Stimulated activated CD8-positive, alpha-beta memory T cell treated with anti-CD3 and anti-CD28 coated beads, Interleukin-4, amount 100 ng/mL, for 48 hours (primary cell): ENCODE data around the gene SLC8A1.

Source experiments
- DNase-seq: peaks from one replicate; pipeline ENCODE4 v3.0.0-alpha.2; 2020

SLC8A1 gene

DNA sequence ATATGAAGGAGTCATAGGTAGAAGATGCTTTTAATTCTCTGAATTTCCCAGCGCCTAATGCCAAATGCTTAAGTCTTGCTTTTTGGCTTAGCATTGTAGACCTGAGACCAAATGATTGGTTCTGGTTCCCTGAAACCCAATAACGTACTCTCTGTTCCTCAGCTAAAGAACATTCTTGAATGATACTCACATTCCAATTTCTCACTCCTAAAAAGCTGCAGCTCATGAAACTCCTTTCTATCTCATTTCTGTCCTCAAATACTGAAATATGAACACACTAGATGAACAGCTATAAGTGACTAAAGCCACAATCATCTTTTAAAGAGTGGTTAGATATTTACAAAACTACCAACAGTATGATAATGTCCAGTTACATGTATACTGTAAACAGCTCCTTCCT, 272.1 kb downstream of the SLC8A1 start:
- no peak for DNase-seq

DNA sequence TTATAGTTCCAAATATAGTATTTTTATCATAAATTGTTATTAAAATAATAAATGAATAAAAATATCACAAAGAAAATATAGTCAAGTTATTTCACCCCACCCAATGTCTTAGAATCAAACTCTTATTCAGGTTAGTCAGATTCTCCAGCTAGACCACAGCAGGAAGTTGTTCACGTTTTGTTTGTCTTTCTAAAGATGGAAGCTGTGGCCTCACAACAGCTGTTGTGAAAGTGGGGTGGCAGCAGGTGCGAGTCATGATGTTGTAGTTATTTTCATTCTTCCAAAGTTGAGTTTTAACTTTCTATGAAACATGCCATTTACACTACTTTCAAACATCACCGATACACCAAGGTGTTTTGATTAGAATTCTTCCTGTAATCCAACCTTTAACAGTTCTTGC, 272.9 kb downstream of the SLC8A1 start:
- DNase-seq: no peak

DNA sequence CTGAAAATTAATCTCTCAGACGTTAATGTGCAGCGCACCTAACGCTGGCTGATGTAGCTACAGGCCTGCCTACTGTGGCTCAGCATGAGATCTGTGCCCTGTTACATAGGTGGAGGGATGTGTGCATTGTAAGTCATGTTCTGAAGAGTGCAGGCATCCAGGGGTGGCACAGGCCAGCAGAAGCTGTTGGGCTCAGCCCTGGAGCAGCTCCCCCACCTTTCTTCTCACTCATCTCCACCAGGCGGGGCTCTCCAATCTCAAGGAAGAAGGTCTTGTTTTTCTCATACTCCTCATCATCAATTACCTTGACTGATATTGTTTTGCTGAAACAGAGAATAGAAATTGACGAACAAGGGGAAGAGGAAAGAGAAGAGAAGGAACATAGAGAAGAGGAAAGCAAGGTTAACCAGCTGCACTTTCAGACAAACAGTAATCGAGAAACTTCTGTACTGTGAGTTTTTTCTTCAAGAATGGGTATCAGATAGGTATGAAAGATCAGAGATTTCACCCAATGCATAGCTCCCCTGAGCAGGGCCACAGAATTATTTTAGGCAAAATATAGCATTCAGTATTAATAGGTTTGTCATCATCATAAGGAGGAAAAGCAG, 273.6 kb downstream of the SLC8A1 start:
- DNase-seq: no peak

DNA sequence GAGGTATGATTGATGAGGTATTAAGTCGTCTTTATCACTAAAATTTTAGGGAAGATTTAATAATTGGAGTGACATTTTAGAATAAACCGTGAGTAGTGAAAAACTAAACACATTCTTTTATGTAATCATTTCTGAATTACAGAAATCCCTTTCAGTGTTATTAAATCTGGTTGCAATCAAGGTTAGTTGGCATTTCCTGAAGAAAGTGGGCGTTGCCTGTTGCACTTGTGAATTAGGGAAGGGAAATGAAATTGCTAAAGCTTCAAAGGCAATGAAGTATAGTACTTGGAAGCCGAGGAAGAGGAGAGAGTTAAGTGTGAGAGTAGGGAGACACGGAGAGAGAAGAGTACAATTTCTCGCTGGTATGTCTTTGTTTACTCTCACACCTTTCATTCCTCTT, 274.5 kb downstream of the SLC8A1 start:
- no peak for DNase-seq

DNA sequence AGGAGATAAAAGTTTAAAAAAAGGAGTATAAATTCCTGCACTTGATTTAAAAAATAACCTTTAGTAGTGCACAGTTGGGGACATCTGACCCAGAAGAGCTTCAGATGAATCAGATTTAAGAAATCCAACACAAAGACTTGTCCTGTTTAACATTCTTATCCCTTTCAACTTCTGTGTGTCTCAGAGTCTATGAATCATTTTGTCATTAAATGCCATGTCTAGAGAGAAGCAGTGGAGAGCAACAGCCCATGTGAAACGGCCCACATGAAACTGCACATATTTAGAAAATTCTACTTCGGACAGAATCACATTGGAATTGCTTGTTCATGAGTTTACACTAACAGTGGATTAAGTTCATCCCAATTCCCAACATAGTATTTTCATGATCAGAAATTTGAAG, 278.6 kb downstream of the SLC8A1 start:
- no peak for DNase-seq

DNA sequence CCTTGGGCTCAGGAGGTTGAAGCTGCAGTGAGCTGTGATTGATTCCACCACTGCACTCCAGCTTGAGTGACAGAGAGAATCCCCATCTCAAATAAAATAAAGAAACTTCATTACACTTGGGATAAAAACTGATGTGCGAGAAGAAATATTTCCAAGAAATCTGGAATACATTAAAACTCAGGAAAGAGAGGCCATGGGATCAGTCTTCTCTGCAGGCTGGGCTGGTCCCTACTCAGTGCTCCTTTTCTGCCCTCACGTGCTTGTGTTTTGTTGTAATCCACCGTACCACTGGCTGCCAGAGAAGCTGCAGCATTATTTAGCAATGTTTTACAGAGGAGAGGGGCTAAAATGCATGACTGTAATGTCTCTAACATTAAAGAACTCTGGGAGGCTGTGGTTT, 282.0 kb downstream of the SLC8A1 start:
- DNase-seq: no peak

DNA sequence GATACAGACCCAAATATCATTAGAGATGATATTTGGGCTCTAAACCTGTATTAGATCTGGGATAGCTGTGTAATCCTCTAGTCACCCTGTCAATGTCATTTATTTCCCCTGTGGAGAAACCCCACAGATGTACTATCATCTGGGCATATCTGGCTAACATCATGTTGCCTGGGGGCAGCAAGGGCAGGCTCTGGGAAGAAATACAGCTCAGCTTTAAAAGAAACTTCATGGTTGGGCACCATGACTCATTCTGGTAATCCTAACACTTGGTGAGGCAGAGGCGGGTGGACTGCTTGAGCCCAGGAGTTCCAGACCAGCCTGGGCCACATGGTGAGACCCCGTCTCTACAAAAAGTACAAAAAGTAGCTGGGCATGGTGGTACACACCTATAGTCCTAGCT, 282.5 kb downstream of the SLC8A1 start:
- DNase-seq: no peak

DNA sequence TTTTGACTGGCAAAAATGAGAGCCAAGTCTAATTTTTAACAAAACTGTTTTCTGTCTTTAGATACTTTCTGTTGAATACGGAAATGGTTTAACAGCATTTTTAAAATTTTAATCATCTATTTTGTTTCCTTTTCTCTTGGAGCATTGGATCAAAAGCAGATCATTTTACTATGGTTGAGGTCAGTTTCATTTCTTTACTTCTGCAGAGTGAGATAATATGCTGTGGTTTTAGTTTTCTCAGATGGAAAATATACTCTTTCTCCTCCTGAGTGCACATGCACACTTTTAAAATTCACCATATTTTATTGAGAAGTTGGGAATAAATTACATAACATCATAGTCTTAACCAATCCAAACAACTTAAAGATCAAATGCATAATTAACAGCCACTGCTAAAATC, 283.3 kb downstream of the SLC8A1 start:
- no peak for DNase-seq

DNA sequence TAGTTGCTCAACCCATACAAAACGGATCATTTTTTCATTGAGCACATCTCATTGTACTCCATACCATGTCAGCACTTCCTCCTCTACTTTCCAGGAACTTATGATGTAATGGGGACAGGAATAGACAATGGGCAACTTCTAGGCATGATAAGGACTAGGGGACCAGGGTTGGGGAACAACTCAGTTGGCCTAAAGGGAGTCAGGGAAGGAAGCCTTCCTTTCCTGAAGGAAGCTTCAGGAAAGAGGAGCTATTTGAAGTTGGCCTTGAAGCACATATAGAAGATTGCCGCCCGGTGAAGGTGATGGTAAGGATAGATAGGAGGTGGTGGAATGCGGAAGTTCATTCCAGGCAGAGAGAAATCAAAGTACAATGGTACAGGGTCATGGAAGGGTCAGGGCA, 283.9 kb downstream of the SLC8A1 start:
- DNase-seq: no peak

DNA sequence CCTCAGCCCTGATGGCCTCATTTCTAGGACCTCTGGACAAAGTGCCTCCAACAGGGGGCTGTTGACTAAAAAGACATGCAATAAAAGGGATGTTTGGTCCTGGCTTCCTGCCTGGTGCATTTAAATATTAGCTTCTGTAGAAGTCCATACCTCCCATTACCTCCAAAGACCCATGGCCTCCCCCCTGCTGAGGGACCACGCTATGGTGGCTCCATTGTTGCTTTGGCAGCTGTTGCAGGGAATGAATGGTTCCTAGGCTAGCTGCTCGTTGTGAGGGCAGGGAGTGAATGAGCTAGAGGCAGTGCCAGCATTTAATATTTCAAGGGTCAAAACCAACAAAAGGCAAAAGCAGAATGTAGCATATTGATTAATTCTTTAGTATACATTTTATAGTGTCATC, 285.9 kb downstream of the SLC8A1 start:
- no peak for DNase-seq

DNA sequence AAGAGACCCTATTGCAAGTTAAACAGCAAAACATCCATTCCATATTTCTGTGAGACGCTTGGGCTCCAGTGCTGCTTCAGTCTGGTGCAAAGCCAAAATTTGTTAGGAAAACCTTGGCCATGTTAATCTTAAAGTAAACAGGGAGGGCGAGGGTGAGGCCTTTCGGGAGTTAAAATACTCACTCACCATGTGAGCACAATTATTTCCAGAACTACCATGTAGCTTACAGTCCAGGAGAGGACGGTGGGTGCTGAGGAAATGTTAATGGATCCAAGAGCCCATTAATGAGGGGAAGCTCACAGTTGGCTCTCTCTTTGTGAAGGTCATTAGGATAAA, 286.4 kb downstream of the SLC8A1 start:
- no peak for DNase-seq

DNA sequence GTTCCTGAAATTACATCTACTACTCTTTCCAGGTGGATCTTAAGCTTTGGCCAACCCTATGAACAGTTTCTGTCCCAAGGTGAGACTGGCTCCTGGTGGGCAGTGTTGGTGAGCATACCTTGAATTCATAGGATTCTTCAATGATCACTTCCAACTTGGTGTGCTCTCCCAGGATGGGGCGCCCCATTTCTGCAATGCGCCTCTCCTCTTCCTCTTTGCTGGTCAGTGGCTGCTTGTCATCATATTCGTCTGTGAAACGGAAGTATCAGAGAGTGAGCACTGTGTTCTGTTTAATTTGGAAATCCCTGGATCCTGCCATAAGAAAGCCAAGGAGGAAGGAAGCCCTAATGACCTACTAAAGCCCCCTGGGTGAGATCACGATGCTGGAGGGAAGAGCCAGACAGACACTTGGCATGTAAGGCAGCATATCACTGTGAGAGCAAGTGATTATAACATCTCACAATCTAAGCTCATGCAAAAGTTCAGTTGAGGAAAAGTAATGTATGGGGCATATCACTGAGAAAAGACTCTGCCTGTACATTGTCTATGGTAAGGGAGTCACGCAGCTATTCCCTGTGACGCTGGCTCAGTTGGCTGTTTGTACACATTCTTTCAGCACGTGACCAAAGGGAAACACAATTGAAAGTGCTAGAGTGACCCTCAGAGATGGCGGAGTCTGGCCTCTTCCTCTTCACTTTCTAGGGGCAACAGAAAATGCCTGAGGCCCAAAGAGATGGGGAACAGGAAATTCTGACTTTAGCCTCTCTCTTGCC, 287.0 kb downstream of the SLC8A1 start:
- no peak for DNase-seq

DNA sequence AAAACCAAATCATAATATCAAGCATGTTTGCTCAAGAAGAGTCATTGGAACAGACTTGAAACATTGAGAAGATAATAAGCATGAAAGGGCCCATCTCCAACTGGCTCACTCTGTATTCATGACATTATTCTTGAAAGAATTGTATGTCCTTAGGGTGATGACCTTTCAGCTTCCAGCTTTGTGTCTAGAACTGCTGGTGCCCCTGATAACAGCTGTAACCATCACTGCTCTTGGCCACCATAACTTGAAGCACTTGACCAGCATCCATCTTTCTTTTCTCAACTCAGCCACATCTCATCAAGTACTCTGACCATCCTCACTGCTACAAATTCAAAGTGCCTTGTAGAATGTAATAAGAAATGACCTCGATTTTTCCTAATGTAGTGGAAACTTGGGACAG, 289.9 kb downstream of the SLC8A1 start:
- no peak for DNase-seq

DNA sequence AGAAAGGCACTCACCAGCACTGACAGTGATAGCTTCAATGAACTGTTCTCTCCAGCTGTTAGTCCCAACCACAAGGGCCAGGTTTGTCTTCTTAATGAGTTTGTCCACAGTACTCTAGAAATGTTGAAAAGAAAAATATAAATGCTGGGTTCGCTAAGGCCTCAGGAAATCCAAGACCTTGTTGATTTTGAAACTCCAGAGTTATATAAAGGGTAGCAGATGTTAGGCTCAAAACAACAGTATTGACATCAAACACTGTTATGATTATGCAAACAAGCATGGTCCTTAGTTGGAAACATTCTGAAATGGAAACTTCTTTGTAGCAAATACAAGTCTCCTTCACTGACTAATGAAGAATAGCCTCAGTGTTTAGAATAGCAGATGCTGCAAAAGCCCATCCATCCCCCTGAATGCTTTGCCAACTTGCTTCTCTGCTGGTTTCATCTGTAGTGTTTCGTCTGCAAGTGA, 291.1 kb downstream of the SLC8A1 start:
- no peak for DNase-seq

DNA sequence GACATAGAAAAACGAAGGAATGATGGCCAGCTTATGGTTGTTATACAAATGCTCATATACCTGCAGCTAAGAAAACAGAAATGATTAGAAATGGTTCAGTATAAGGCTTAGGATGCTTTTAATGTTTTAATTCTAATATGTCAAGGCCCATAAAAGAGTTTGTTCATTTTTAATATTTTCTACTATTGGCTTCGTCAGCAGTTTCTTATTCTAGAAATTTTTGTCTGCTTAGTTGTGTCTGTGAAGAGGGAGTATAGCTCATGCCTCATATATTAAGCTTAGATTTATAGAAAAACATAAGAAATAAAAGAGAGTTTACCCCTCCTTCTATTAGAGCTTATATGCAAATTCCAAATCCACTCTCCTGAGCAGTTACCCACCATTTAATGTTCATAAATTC, 292.6 kb downstream of the SLC8A1 start:
- DNase-seq: no peak

DNA sequence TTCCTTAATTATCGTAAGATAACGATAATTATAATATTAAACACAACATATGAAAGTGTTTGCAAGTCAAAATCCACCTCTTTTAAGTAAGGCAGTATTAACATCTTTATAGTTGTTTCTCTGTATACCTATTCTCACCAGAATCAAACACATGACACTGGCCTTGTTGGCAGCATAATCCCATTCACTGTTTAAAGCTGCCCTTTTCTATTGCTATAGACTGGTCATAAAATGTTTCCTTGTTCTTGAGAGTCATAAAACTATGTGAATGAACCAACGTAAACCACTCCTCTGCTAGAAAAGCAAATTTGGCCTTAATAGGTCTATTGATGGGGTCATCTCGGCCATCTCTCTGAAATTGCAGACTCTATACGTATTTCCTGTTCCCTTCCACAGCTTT, 293.1 kb downstream of the SLC8A1 start:
- no peak for DNase-seq

DNA sequence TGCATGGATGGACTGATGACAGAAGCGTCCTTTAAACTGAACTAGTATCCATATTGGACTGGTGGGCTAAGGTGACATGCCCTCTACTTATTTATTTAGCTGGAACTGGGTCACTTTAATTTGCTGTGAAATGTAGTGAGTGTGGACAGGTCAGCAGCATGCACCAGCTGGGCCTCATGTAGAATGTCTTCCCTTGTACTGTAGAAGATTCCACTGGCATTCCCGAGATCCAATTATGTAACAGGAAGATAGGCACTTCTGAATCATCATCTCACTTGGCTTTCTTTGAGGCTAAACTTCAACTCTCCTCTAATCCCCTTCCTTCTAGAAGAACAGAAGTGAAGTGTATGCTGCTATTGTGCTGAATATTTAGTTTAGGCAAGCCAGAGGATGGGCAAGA, 296.2 kb downstream of the SLC8A1 start:
- no peak for DNase-seq

DNA sequence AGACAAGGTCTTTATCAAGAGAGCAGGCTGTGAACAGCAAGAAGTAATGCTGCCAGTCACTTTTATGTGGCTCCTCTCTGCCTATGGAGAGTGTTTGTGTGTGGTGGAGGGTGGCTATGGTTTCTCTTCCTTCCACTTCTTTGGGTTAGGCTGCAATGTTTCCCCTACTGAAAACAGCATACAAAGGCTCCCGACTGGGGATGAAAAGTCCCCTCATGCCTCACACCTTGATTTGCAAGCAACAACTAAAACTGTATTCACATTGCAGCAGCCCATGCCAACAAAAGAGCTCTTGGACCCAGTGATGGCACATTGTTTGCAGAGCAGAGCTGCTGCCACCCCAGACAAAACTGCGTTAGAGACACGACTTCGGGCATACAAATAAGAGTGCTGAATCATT, 301.6 kb downstream of the SLC8A1 start:
- no peak for DNase-seq

DNA sequence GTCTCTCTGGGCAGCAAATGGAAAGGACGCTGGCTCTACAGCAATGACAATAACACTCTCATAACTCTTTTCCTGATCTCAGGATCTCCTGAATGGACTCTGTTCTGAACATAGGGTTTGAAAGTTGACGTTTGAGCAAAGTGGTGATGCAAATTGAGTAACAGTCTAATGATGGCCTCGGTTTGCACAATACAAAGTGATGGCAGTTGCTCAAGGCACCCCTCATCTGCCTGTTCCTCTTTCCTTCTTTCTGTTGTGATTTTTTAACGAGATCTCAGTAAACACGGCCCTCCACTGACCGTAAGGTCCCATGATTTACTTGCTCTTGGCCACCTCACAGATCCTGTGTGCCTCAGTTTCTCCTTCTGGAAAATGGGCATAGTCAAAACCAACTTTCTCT, 303.6 kb downstream of the SLC8A1 start:
- DNase-seq: no peak

DNA sequence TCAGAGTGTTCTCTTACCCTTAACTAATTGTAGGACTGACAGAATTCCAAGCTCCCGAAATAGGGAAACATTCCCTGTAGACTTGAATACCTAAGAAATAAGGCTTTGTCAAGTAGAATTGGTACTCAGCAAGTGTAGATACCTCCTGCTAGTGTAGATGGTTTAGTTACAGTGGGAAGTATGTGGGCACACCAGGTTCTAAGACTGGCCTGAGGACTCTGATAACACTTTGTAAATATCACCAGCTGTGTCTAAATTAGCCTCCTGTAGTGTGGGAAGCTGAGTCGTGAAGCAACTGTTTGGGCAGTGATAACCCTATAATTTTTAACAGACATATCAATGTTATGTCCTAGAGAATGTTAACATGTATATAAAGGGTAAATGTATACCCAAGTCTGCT, 304.5 kb downstream of the SLC8A1 start:
- no peak for DNase-seq

DNA sequence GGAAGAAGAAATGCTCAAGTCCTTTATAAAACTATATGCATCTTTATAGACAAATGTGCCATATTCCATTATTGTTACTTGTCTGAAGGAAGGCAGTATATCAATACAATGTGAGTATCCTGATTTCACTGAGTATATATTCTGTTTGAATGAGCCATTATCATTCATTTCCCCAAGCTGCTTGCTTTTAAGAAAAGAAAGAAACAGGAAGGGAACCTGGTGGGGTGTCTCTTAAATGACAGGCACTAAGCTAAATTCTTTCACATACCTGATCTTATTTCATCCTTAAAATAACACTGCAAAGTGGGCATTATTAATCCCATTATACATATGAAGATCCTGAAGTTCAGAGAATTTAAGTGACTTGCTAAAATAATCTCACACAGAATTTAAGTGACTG, 307.9 kb downstream of the SLC8A1 start:
- no peak for DNase-seq

DNA sequence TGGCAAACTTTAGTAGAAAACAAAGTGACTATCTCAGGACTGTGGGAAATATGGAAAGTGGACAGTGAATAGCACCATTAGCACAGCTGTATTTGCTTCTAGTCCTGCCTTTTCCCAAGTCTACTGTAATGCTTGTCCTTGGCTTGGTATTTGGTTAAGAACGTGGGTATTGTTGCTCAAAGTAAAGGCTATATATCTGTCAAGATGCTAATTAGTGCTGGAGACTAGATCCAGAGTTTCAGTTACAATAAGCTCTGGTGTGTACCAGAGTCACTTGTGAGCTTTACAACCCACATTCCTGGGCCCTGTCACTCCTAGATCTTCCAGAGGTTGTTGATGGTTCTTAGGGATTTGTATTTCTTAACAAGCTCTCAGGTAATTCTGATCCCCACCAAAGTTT, 313.6 kb downstream of the SLC8A1 start:
- no peak for DNase-seq

DNA sequence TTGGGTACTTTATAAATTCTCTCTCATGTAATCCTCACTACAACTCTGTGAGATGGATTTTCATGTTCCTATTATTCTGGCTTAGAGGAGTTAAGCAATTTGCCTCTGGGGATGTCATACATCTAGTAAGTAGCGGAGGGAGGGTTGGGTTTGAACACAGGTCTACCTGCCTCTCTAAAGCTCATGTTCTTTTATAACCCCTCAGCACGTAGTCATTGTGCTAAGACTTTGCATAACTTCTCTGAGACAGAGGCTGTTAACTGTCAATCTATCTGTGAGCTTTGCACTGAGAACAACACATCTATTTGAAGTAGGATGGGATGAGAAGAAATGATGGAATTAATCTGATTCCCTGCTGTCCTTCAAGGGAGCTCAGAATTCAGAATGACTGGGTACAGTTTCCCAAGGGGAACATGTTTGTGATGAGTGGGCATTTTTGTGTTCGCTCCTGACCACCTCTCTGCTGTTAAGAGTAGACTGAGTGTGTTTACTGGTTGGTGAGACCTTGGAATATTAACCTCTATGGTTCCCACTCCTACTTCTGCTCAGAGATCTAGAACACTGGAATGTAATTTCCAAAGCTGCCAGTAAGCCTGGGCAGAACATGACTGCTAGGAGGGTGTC, 320.7 kb downstream of the SLC8A1 start:
- DNase-seq: no peak

DNA sequence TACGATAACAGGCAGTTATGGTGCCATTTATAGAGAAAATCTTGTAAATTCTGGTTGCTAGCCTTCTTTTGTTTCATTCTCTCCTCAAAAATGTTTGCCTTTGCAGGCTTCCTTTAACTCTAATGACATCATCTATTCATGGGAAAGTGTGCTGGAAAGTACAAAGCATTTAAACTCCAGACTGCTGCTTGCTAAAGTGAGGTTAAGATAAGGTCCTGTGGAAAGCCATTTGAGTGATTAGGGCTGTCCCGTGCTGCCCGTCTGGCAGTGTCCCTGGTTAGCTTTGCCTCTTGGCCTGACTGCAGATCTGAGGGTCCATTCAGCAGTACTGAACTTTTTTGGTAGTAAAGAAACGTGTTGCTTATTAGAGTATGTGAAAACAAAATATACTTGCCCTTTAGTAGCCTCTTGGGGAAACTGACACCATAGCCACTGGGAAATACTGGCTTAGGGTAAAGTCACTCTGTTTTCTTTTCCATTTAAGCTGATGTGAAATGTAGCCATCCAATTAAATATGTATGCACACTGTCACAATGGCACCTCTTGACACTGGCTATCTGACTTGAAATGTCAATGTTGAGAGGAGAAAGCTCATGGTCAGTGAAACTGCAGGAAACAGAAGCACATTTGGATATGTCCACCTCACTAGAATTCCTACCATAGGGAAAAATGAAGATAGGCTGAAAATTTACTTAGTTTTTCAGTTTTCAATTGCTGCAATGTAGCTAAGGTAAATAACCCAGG, 321.5 kb downstream of the SLC8A1 start:
- no peak for DNase-seq
